LNCaP clone FGC (cell line): ENCODE results near the gene ATXN1.

Experiments
- DNase-seq: peaks from one replicate; pipeline ENCODE4 v3.0.0-alpha.2; 2011; ENCODE audit warnings: low read depth
- H3K4me3 ChIP-seq: 2 replicates; pipeline ENCODE4 v1.5.1; 2011; ENCODE audit warnings: mild to moderate bottlenecking, low read depth, low read length, control low read depth
- CTCF ChIP-seq: IDR thresholded peaks from 2 replicates; pipeline ENCODE4 v1.5.1; 2012; ENCODE audit warnings: mild to moderate bottlenecking; ENCODE audit not compliant: control insufficient read depth, insufficient read depth; ENCODE audit errors: extremely low read depth

Gene ATXN1

GRCh38 chr6:16487996-16488674 is 273.1 kb downstream of the ATXN1 start:
- TF ChIP-seq CTCF: no peak
- no peak for DNase-seq
- no peak overlapping the region for H3K4me3 ChIP-seq

GRCh38 chr6:16486661-16487060 is 274.6 kb downstream of the ATXN1 start:
- DNase-seq: no peak
- no peak overlapping the region for H3K4me3 ChIP-seq
- no peak for TF ChIP-seq CTCF

- no peak for DNase-seq
- no peak for TF ChIP-seq CTCF
- no peak overlapping the region for H3K4me3 ChIP-seq
Observed at GRCh38 chr6:16483315-16483875, 277.9 kb downstream of the ATXN1 start.

GRCh38 chr6:16482702-16483314 is 278.5 kb downstream of the ATXN1 start:
- no peak for DNase-seq
- H3K4me3 ChIP-seq: no peak overlapping the region
- TF ChIP-seq CTCF: no peak

- no peak for DNase-seq
Observed at GRCh38 chr6:16481697-16482399, 279.4 kb downstream of the ATXN1 start.

More at GRCh38 chr6:16481697-16482399, 279.4 kb downstream of the ATXN1 start:
- no peak overlapping the region for H3K4me3 ChIP-seq
- no peak for TF ChIP-seq CTCF
